Activated CD4-positive, alpha-beta T cell treated with anti-CD3 and anti-CD28 coated beads, Interleukin-2, amount 50 U/mL, for 48 hours (primary cell): ENCODE results near the gene IMPG2.

Experiments
- DNase-seq, 2 experiments: peaks; one replicate each; pipeline ENCODE4 v3.0.0-alpha.2; 2020

IMPG2 gene

GRCh38 chr3:101230618-101231017 lies 89.8 kb downstream of the IMPG2 start:
- no peak for DNase-seq

GRCh38 chr3:101229681-101230080 lies 90.7 kb downstream of the IMPG2 start:
- DNase-seq = no peak

GRCh38 chr3:101228441-101228840 lies 91.9 kb downstream of the IMPG2 start:
- DNase-seq = no peak

GRCh38 chr3:101224739-101225138 lies 95.6 kb downstream of the IMPG2 start:
- DNase-seq = no peak

DNA sequence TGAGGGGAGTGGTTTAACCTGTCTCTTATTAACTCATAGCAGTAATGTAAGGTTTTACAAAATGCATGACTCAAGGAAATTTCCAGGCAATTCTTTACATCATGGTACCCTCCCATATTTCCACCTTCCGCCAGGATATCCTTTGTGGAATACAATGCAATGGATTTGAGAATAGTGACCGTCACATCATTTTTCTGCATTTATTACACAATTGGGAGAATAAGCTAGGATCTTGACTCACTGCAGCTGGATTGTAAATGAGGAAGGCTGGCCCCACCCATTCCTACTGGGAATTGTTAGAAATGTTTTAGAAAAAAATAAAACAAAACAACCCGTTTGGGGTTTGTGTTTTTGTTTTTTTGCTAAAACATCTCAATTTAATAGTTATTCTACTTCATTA lies 97.4 kb downstream of the IMPG2 start:
- DNase-seq = no peak

GRCh38 chr3:101219842-101220560 lies 100.4 kb downstream of the IMPG2 start:
- DNase-seq = peak in 1 of 2 experiments; percentile 4

DNA sequence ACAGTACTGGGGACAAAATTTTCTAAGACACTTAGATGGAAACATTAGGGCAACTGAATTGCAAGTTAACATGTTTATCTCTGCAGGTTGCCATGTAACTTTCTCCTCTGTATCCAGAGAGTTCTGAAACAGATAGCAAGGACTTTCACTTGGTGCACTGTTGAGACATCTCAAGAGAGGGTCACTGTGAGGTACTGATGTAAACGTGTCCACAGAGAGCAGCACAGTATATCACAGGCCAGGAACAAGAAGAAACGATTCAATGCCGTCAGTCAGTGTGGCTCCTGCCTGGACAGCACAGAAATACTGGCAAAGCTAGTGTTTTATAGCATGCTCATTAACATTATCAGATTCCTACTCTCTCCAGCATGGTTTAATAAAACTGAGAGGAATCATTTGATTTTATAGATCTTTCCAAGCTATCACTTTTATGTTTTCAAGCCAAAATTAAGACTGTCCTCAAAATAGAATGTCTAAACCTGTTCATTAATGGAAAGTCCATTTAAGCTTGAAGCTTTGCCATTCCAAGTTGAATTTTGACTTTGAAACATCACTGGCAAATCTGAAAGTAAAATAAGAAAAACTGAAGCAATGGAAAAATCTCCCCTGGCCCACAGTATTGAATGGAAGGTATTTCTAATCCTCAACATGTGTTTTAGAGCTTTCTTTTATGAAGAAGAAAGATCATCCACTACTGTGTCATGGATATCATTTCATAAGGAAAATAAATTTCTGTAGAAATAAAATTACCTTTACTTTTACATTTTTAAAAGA lies 102.7 kb downstream of the IMPG2 start:
- DNase-seq = no peak

GRCh38 chr3:101216710-101217465 lies 103.5 kb downstream of the IMPG2 start:
- no peak for DNase-seq

GRCh38 chr3:101212730-101213129 lies 107.6 kb downstream of the IMPG2 start:
- no peak for DNase-seq

- DNase-seq = no peak
Measured at GRCh38 chr3:101204246-101204645, 116.1 kb downstream of the IMPG2 start.

DNA sequence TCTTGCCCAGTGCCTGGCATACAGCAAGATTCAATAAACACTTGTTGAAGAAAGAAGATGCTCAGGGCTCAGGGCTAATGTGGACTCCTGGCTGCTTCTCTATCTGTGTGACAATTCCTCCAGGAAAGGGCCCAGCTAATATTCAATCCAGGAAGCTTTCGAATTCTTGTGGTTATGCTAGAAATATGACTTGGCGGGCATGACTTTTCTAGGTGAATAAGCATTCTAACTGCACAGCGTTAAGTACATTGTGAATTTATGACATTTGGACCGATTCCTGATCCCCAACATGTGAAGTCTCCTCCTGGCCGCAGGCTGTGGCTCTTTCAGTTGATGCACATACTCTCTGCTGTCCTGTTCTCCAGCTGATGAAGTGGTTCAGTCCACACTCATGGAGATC lies 117.0 kb downstream of the IMPG2 start:
- no peak for DNase-seq

GRCh38 chr3:101202640-101203039 lies 117.7 kb downstream of the IMPG2 start:
- no peak for DNase-seq

- no peak for DNase-seq
Measured at GRCh38 chr3:101200461-101200860, 119.9 kb downstream of the IMPG2 start.

GRCh38 chr3:101195951-101196713 lies 124.2 kb downstream of the IMPG2 start:
- DNase-seq = no peak

- no peak for DNase-seq
Measured at GRCh38 chr3:101194392-101194791, 126.0 kb downstream of the IMPG2 start.

DNA sequence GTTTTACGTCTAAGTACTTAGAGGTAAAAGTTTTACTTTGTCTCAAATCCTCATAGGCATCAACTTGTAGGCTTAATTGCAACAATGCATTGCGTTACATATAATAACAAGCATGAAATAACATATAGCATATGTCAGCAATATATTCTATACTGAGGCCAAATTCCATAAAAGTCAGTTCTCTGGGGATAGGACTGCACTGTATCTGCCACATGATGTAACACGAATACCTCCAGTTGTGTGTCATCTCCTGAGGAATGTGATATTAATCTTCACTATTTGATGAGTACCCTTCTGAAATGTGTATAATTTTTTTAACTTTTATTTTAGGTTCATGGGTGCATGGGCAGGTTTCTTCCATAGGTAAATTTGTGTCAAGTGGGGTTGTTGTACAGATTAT lies 126.4 kb downstream of the IMPG2 start:
- no peak for DNase-seq

- no peak for DNase-seq
Measured at GRCh38 chr3:101189796-101190195, 130.6 kb downstream of the IMPG2 start.

DNA sequence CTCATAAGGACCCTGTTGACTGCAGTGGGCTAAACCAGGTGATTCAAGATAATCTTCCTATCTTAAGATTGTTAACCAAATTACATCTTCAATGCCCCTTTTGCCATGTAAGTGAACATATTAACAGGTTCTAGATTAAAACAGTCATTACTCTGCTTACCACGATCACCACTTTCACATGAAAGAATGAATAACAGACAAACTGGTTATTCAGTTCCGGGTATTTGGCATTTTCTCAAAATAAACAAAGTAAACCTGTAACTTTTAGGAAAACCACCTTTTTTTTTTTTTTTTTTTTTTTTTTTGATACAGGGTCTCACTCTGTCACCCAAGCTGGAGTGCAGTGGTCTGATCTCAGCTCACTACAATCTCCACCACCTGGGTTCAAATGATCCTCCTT lies 131.2 kb downstream of the IMPG2 start:
- DNase-seq = no peak

DNA sequence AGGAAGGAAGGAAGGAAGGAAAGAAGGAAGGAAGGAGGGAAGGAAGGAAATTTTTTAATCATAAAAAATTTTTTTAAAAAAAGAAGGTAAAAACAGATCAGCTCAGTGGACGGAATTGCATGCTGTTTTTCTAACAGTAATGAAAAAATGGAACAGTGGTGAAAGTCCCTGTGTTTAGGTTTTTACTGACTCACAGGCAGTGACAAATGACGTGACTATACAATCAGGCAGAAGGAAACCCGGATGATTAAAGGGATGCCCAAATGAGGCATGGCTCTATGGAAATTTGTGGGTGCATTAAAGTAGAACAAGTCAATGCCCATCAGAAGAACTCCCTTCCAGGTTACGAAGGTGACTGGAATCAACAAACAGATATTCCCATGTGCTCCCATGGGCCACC lies 135.0 kb downstream of the IMPG2 start:
- no peak for DNase-seq

DNA sequence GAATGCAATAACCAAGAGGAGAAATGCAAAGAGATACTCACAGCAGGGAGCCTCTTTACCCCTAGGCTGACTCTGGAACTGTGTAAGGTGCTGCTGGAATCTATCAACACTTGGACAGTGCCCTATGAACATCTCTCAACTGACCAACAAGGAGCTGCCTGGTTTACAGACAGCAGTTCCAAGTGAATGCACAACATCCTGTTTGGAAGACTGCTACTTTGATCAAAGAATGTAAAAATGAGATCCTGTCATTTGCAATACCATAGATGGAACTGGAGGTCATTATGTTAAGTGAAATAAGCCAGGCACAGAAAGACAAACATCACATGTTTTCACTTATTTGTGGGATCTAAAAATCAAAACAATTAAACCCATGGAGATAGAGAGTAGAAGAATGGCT lies 136.3 kb downstream of the IMPG2 start:
- DNase-seq = no peak

DNA sequence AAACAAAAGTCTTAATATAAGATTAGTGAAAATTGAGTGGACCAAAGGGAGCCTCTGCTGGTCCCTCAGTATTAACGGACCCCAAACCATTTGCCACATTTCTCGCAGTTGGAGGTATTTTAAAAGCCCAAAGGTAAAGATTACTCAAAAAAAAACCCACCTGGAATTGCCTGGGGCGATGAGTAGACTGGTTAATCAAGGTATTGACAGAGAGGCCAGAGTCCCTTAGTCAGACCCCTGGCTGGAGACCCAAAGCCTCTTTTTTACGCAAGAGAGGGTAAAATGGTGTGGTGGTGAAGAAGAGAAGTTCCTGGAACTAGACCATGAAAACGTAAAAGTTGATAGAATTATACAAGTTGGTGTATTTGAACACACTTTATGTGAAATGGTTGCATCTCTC lies 137.2 kb downstream of the IMPG2 start:
- no peak for DNase-seq

- no peak for DNase-seq
Measured at GRCh38 chr3:101182734-101183133, 137.6 kb downstream of the IMPG2 start.

GRCh38 chr3:101181801-101182200 lies 138.6 kb downstream of the IMPG2 start:
- DNase-seq = no peak
